SK-N-SH (cell line): ENCODE data around the gene AHRR. TPM values are rescaled to one million over a fixed set of nuclear protein-coding genes. Genes with fewer than 3 reads are reported as not detected.

Experiments
- CTCF ChIA-PET: fragments of 300-600, 350-600 bp; formaldehyde crosslinking; extraction: SDS; loops from one replicate; lab custom pipeline; 2021; lab: Yijun Ruan, JAX
- POLR2A ChIA-PET: fragments of 350-600 bp; sonication (Branson Sonifier 250); formaldehyde crosslinking; extraction: SDS; loops from one replicate; lab custom pipeline; 2020; ENCODE audit warnings: antibody characterized with exemption, inconsistent platforms; lab: Yijun Ruan, JAX
- DNase-seq: peaks from one replicate; pipeline ENCODE4 v3.0.0; 2012
- H2AFZ ChIP-seq: fragments of 200-600 bp; sonication (generic); 2 replicates; pipeline ENCODE4 v1.8.1; 2016; ENCODE audit warnings: antibody characterized with exemption, mild to moderate bottlenecking, low read depth
- H3F3A ChIP-seq: fragments of 200-600 bp; sonication (generic); replicated peaks from 2 replicates; pipeline ENCODE3; 2016; ENCODE audit warnings: antibody characterized with exemption, mild to moderate bottlenecking; ENCODE audit not compliant: insufficient read depth
- H3K27ac ChIP-seq, 2 experiments: fragments of 200-500 bp in 1 of 2; fragments of 200-600 bp in 1 of 2; sonication (Bioruptor generic) in 1 of 2; sonication (generic), shearing (Covaris generic) in 1 of 2; 2 replicates each; pipeline versions ENCODE4 v1.5.1 to v1.6.1; 2014 to 2016; ENCODE audit warnings: low read depth in 2 of 2, inconsistent platforms in 1 of 2, low read length in 1 of 2, mild to moderate bottlenecking in 1 of 2, mixed read lengths in 1 of 2
- H3K27me3 ChIP-seq: fragments of 200-600 bp; sonication (generic), shearing (Covaris generic); 2 replicates; pipeline ENCODE4 v1.6.1; 2016; ENCODE audit warnings: mixed run types; ENCODE audit not compliant: insufficient read depth
- H3K36me3 ChIP-seq, 2 experiments: fragments of 200-500 bp in 1 of 2; fragments of 200-600 bp in 1 of 2; sonication (Bioruptor generic) in 1 of 2; sonication (generic) in 1 of 2; replicated peaks in 1 of 2; 2 replicates each; pipeline versions ENCODE3 to v1.5.1; 2014 to 2016; ENCODE audit warnings: low read length in 1 of 2, mild to moderate bottlenecking in 1 of 2; ENCODE audit not compliant: insufficient read depth in 2 of 2, control insufficient read depth in 1 of 2
- H3K4me1 ChIP-seq, 2 experiments: fragments of 200-500 bp in 1 of 2; fragments of 200-600 bp in 1 of 2; sonication (Bioruptor generic) in 1 of 2; sonication (generic), shearing (Covaris generic) in 1 of 2; 2 replicates each; pipeline versions ENCODE4 v1.5.1 to v1.6.1; 2014 to 2016; ENCODE audit warnings: low read depth in 1 of 2, low read length in 1 of 2, mixed run types in 1 of 2; ENCODE audit not compliant: insufficient read depth in 2 of 2, control insufficient read depth in 1 of 2
- H3K4me2 ChIP-seq: fragments of 200-600 bp; sonication (generic), shearing (Covaris generic); 2 replicates; pipeline ENCODE4 v1.6.1; 2017; ENCODE audit warnings: mixed run types
- H3K4me3 ChIP-seq, 2 experiments: fragments of 200-500 bp in 1 of 2; fragments of 200-600 bp in 1 of 2; sonication (Bioruptor generic) in 1 of 2; sonication (generic), shearing (Covaris generic) in 1 of 2; 2 replicates each; pipeline versions ENCODE4 v1.5.1 to v1.8.1; 2014 to 2016; ENCODE audit warnings: low read depth in 2 of 2, inconsistent platforms in 1 of 2, low read length in 1 of 2, mild to moderate bottlenecking in 1 of 2, mixed read lengths in 1 of 2, moderate library complexity in 1 of 2
- H3K79me2 ChIP-seq: fragments of 200-600 bp; sonication (generic); 2 replicates; pipeline ENCODE4 v1.8.1; 2017; ENCODE audit warnings: mild to moderate bottlenecking; ENCODE audit not compliant: insufficient read depth
- H3K9ac ChIP-seq: fragments of 200-600 bp; sonication (generic); 2 replicates; pipeline ENCODE4 v1.6.1; 2017; ENCODE audit warnings: mixed run types
- H3K9me2 ChIP-seq: fragments of 200-600 bp; sonication (generic); 2 replicates; pipeline ENCODE4 v1.6.1; 2017; ENCODE audit warnings: mixed run types
- H3K9me3 ChIP-seq: fragments of 200-600 bp; sonication (generic); 2 replicates; pipeline ENCODE4 v1.6.1; 2017; ENCODE audit warnings: mixed run types, mild to moderate bottlenecking, moderate library complexity
- H4K20me1 ChIP-seq: fragments of 200-600 bp; sonication (generic); 2 replicates; pipeline ENCODE4 v1.6.1; 2017; ENCODE audit warnings: mild to moderate bottlenecking, mixed run types; ENCODE audit not compliant: insufficient read depth
- CHD2 ChIP-seq: fragments of 150-350 bp; IDR thresholded peaks from 2 replicates; pipeline ENCODE4 v1.6.1; 2018; ENCODE audit warnings: low read length; ENCODE audit not compliant: partially characterized antibody
- ELF1 ChIP-seq: IDR thresholded peaks from 2 replicates; pipeline ENCODE4 v1.4.0; 2012
- FOXJ3 ChIP-seq: sonication (generic); formaldehyde crosslinking; IDR thresholded peaks from 2 replicates; pipeline ENCODE4 v1.5.1; 2020; ENCODE audit warnings: mild to moderate bottlenecking, missing genetic modification reagents
- FOXM1 ChIP-seq: IDR thresholded peaks from 2 replicates; pipeline ENCODE4 v1.4.0; 2012; ENCODE audit warnings: low read depth, mild to moderate bottlenecking
- GABPA ChIP-seq: IDR thresholded peaks from 2 replicates; pipeline ENCODE4 v1.4.0; 2012; ENCODE audit warnings: low read depth, mild to moderate bottlenecking
- GATA2 ChIP-seq: sonication (generic); formaldehyde crosslinking; IDR thresholded peaks from 2 replicates; pipeline ENCODE4 v1.5.0; 2020; ENCODE audit warnings: mild to moderate bottlenecking, missing genetic modification reagents
- IRF3 ChIP-seq: fragments of 150-350 bp; IDR thresholded peaks from 2 replicates; pipeline ENCODE4 v1.6.1; 2016; ENCODE audit warnings: mild to moderate bottlenecking, low read depth, low read length
- MAX ChIP-seq: IDR thresholded peaks from 2 replicates; pipeline ENCODE4 v1.4.0; 2012; ENCODE audit warnings: low read depth
- MXI1 ChIP-seq: IDR thresholded peaks from 2 replicates; pipeline ENCODE4 v1.6.1; 2012; ENCODE audit warnings: mild to moderate bottlenecking, low read depth, low read length, improper control_type of control experiment
- NRF1 ChIP-seq: IDR thresholded peaks from 2 replicates; pipeline ENCODE4 v1.6.1; 2012; ENCODE audit warnings: low read depth, mild to moderate bottlenecking, low read length
- POLR2AphosphoS5 ChIP-seq: IDR thresholded peaks from 2 replicates; pipeline ENCODE4 v1.6.1; 2012; ENCODE audit warnings: low read depth, low read length
- RCOR1 ChIP-seq: fragments of 150-350 bp; IDR thresholded peaks from 2 replicates; pipeline ENCODE4 v1.6.1; 2017; ENCODE audit warnings: antibody characterized with exemption, low read length
- RFX5 ChIP-seq: IDR thresholded peaks from 2 replicates; pipeline ENCODE4 v1.6.1; 2012; ENCODE audit warnings: mild to moderate bottlenecking, improper control_type of control experiment, low read length
- SIN3A ChIP-seq: IDR thresholded peaks from 2 replicates; pipeline ENCODE4 v1.6.1; 2012; ENCODE audit warnings: low read depth, mild to moderate bottlenecking, low read length, moderate library complexity, borderline replicate concordance
- SMC3 ChIP-seq: IDR thresholded peaks from 2 replicates; pipeline ENCODE4 v1.6.1; 2012; ENCODE audit warnings: low read depth, low read length, improper control_type of control experiment
- TEAD4 ChIP-seq: IDR thresholded peaks from 2 replicates; pipeline ENCODE4 v1.4.0; 2012; ENCODE audit warnings: mild to moderate bottlenecking, borderline replicate concordance; ENCODE audit not compliant: insufficient read depth
- USF1 ChIP-seq: IDR thresholded peaks from 2 replicates; pipeline ENCODE4 v1.4.0; 2012; ENCODE audit warnings: low read depth, borderline replicate concordance
- USF2 ChIP-seq: fragments of 150-350 bp; IDR thresholded peaks from 2 replicates; pipeline ENCODE4 v1.6.1; 2017; ENCODE audit warnings: antibody characterized with exemption, low read length, low read depth, borderline replicate concordance
- YY1 ChIP-seq: IDR thresholded peaks from 2 replicates; pipeline ENCODE4 v1.4.0; 2012; ENCODE audit warnings: low read depth, mild to moderate bottlenecking
- ZBTB33 ChIP-seq: IDR thresholded peaks from 2 replicates; pipeline ENCODE4 v1.4.0; 2012; ENCODE audit warnings: low read depth, borderline replicate concordance
- WGBS: methylation state at CpG from one replicate; pipeline ENCODE4 v1.1.6; 2017; ENCODE audit warnings: low lambda C conversion rate; 5-methylcytosine and 5-hydroxymethylcytosine counted together
- polyA plus RNA-seq, 3 experiments: library from polyadenylated mRNA; depleted of rRNA; stranded (reverse); fragments of >200 nt; gene quantifications; 2 replicates each; pipeline ENCODE4 v1.2.3, GENCODE V29; 2012

The AHRR gene
- polyA plus RNA-seq, 1 of the 3 experiments (the other 2 are of a cell fraction) = 0.71 TPM

GRCh38 chr5:367358-368130 lies 46.0 kb downstream of the AHRR start:
- Histone ChIP-seq H4K20me1 (no peaks in the 10 kb centered on the region), H3K9ac (no peak overlapping the region), H3K4me3 (no peak overlapping the region), H3K27ac (no peak overlapping the region), H3K79me2 (no peaks in the 10 kb centered on the region), H3K9me2 (no peaks in the 10 kb centered on the region), H2AFZ (no peak overlapping the region), H3F3A (no peaks in the 10 kb centered on the region), H3K9me3 (peaks cover 7% of the 10 kb centered on the region; the same call in 1 of the 2 replicates), H3K27me3 (no peaks in the 10 kb centered on the region), H3K36me3 (no peaks in the 10 kb centered on the region), H3K4me1 (no peaks in the 10 kb centered on the region), H3K4me2 (no peak overlapping the region)
- 59% methylated on average over 16 of the region's 22 CpGs for WGBS
- no peak for DNase-seq
- no peak for TF ChIP-seq GABPA
- no peak for TF ChIP-seq TEAD4
- TF ChIP-seq USF1 = no peak
- TF ChIP-seq GATA2 = no peak
- no peak for TF ChIP-seq MXI1
- no peak for TF ChIP-seq CHD2
- no peak for TF ChIP-seq POLR2AphosphoS5
- TF ChIP-seq MAX = no peak
- TF ChIP-seq FOXJ3 (CRISPR knock-in tag) = no peak
- TF ChIP-seq FOXM1 = no peak
- no peak for TF ChIP-seq ELF1
- TF ChIP-seq RCOR1 = no peak
- no peak for TF ChIP-seq ZBTB33
- TF ChIP-seq NRF1 = no peak
- TF ChIP-seq SIN3A = no peak
- no peak for TF ChIP-seq YY1
- no peak for TF ChIP-seq SMC3
- no peak for TF ChIP-seq IRF3
- TF ChIP-seq USF2 = no peak
- no peak for TF ChIP-seq RFX5
- POLR2A ChIA-PET = no interaction called here
- CTCF ChIA-PET = no interaction called here
